HCT116 (cell line): Measurements from ENCODE around the gene RBM28. TPM values are rescaled to one million over a fixed set of nuclear protein-coding genes. Genes with fewer than 3 reads are reported as not detected.

ENCODE experiments used
- ATAC-seq: fragments of 200-7000 bp; cut with Tn5 transposase; 2 replicates; pipeline ENCODE4 v1.9.1; 2020; ENCODE audit warnings: mild to moderate bottlenecking, moderate library complexity
- BruUV-seq: library from RNA; stranded (reverse); fragments of 400-500 nt; replicated peaks from 2 replicates; lab custom pipeline; 2021; lab: Mats Ljungman, UMichigan
- CTCF ChIA-PET: fragments of 300-600 bp; sonication (Branson Sonifier 250); formaldehyde crosslinking; loops from one replicate; lab custom pipeline; 2021; ENCODE audit warnings: antibody characterized with exemption; lab: Charles Lee
- POLR2A ChIA-PET: fragments of 300-600, 350-600 bp; sonication (Branson Sonifier 250); formaldehyde crosslinking; loops from one replicate; lab custom pipeline; 2021; ENCODE audit warnings: antibody characterized with exemption; lab: Charles Lee
- RAD21 ChIA-PET, 2 experiments: fragments of 300-600 bp; sonication (Branson Sonifier 250); formaldehyde crosslinking; loops; one replicate each; lab custom pipeline; 2023; ENCODE audit warnings: low total read pairs in 2 of 2; ENCODE audit not compliant: uncharacterized antibody in 2 of 2, unreplicated experiment in 2 of 2, low non-redundant PET in 1 of 2; lab: Charles Lee
- DNase-seq: peaks from one replicate; pipeline ENCODE4 v3.0.0-alpha.2; 2010; ENCODE audit warnings: low read depth, low spot score
- H2AFZ ChIP-seq: fragments of 200-600 bp; shearing (Covaris generic), sonication (generic); 2 replicates; pipeline ENCODE4 v1.6.1; 2017; ENCODE audit warnings: low read depth, mixed run types, mixed read lengths, antibody characterized with exemption, low read length; ENCODE audit not compliant: poor library complexity, severe bottlenecking
- H3K27ac ChIP-seq: 2 replicates; pipeline ENCODE4 v1.5.1; 2012; ENCODE audit warnings: low read depth, low read length
- H3K27me3 ChIP-seq: fragments of 200-600 bp; sonication (generic); 2 replicates; pipeline ENCODE4 v1.6.1; 2016; ENCODE audit warnings: mixed run types, low read length, mixed read lengths; ENCODE audit not compliant: insufficient read depth
- H3K36me3 ChIP-seq, 2 experiments: fragments of 200-500 bp in 1 of 2; fragments of 200-600 bp in 1 of 2; sonication (Bioruptor generic) in 1 of 2; sonication (generic) in 1 of 2; 2 replicates each; pipeline versions ENCODE4 v1.5.1 to v1.6.1; 2014 to 2016; ENCODE audit warnings: low read length in 2 of 2, inconsistent platforms in 1 of 2, mixed read lengths in 1 of 2, mixed run types in 1 of 2; ENCODE audit not compliant: insufficient read depth in 2 of 2, control insufficient read depth in 1 of 2
- H3K4me1 ChIP-seq, 2 experiments: fragments of 200-600 bp in 1 of 2; sonication (generic) in 1 of 2; 2 replicates each; pipeline versions ENCODE4 v1.5.1 to v1.6.1; 2012 to 2017; ENCODE audit warnings: low read length in 2 of 2, inconsistent platforms in 1 of 2, mild to moderate bottlenecking in 1 of 2, mixed read lengths in 1 of 2, mixed run types in 1 of 2, moderate library complexity in 1 of 2; ENCODE audit not compliant: insufficient read depth in 2 of 2, control insufficient read depth in 1 of 2
- H3K4me2 ChIP-seq: fragments of 200-600 bp; sonication (generic); 2 replicates; pipeline ENCODE4 v1.6.1; 2017; ENCODE audit warnings: mixed run types, low read length, mixed read lengths
- H3K4me3 ChIP-seq, 2 experiments: fragments of 200-600 bp in 1 of 2; sonication (generic) in 1 of 2; replicated peaks in 1 of 2; 2 replicates each; pipeline ENCODE4 v1.5.1; 2011 to 2016; ENCODE audit warnings: low read length in 2 of 2, control low read depth in 1 of 2, low read depth in 1 of 2, mild to moderate bottlenecking in 1 of 2, mixed read lengths in 1 of 2, mixed run types in 1 of 2
- H3K79me2 ChIP-seq: fragments of 200-600 bp; sonication (generic); 2 replicates; pipeline ENCODE4 v1.6.1; 2017; ENCODE audit warnings: mild to moderate bottlenecking, mixed run types, low read length, moderate library complexity, mixed read lengths; ENCODE audit not compliant: insufficient read depth
- H3K9ac ChIP-seq: fragments of 200-600 bp; sonication (generic); 2 replicates; pipeline ENCODE4 v1.6.1; 2016; ENCODE audit warnings: low read length, mixed read lengths
- H3K9me2 ChIP-seq: fragments of 200-600 bp; sonication (generic), shearing (Covaris generic); 2 replicates; pipeline ENCODE4 v1.6.1; 2017; ENCODE audit warnings: mixed run types, mild to moderate bottlenecking, moderate library complexity; ENCODE audit not compliant: insufficient read depth
- H3K9me3 ChIP-seq, 2 experiments: fragments of 200-500 bp in 1 of 2; fragments of 200-600 bp in 1 of 2; sonication (Bioruptor generic) in 1 of 2; sonication (generic) in 1 of 2; 2 replicates each; pipeline ENCODE4 v1.6.1; 2014 to 2017; ENCODE audit warnings: low read length in 2 of 2, mixed read lengths in 2 of 2, inconsistent platforms in 1 of 2, low read depth in 1 of 2, mild to moderate bottlenecking in 1 of 2, mixed run types in 1 of 2, moderate library complexity in 1 of 2; ENCODE audit not compliant: control insufficient read depth in 1 of 2, insufficient read depth in 1 of 2
- H4K20me1 ChIP-seq: fragments of 200-600 bp; sonication (generic), shearing (Covaris generic); 2 replicates; pipeline ENCODE4 v1.6.1; 2017; ENCODE audit warnings: mixed run types, mild to moderate bottlenecking, moderate library complexity; ENCODE audit not compliant: insufficient read depth
- CBX3 ChIP-seq: IDR thresholded peaks from 2 replicates; pipeline ENCODE4 v1.6.1; 2012; ENCODE audit warnings: low read depth
- CEBPB ChIP-seq: IDR thresholded peaks from 2 replicates; pipeline ENCODE4 v1.6.1; 2012; ENCODE audit warnings: low read depth
- EGR1 ChIP-seq: IDR thresholded peaks from 2 replicates; pipeline ENCODE4 v1.6.1; 2012; ENCODE audit warnings: low read depth
- ELF1 ChIP-seq: IDR thresholded peaks from 2 replicates; pipeline ENCODE4 v1.6.1; 2012; ENCODE audit warnings: low read depth, borderline replicate concordance
- EZH2 ChIP-seq: fragments of 200-600 bp; sonication (generic); IDR thresholded peaks from 2 replicates; pipeline ENCODE4 v1.6.1; 2017; ENCODE audit warnings: antibody characterized with exemption, mixed run types
- EZH2phosphoT487 ChIP-seq: fragments of 200-600 bp; IDR thresholded peaks from 2 replicates; pipeline ENCODE4 v1.6.1; 2018; ENCODE audit warnings: antibody characterized with exemption, borderline replicate concordance
- FOSL1 ChIP-seq: IDR thresholded peaks from 2 replicates; pipeline ENCODE4 v1.6.1; 2012; ENCODE audit warnings: low read depth
- JUND ChIP-seq: IDR thresholded peaks from 2 replicates; pipeline ENCODE4 v1.6.1; 2012
- POLR2A ChIP-seq: IDR thresholded peaks from 2 replicates; pipeline ENCODE4 v1.7.0; 2011; ENCODE audit warnings: borderline replicate concordance; ENCODE audit not compliant: insufficient read depth, insufficient read length; ENCODE audit errors: extremely low read depth
- POLR2AphosphoS5 ChIP-seq: IDR thresholded peaks from 2 replicates; pipeline ENCODE4 v1.6.1; 2011; ENCODE audit warnings: mild to moderate bottlenecking, low read depth, low read length, moderate library complexity
- RAD21 ChIP-seq: IDR thresholded peaks from 2 replicates; pipeline ENCODE4 v1.6.1; 2012; ENCODE audit warnings: low read depth, mild to moderate bottlenecking
- SIN3A ChIP-seq: IDR thresholded peaks from 2 replicates; pipeline ENCODE4 v1.6.1; 2012; ENCODE audit warnings: low read depth
- SP1 ChIP-seq: IDR thresholded peaks from 2 replicates; pipeline ENCODE4 v1.6.1; 2012; ENCODE audit warnings: low read depth
- SRF ChIP-seq: IDR thresholded peaks from 2 replicates; pipeline ENCODE4 v1.6.1; 2012; ENCODE audit warnings: low read depth
- TCF7L2 ChIP-seq: IDR thresholded peaks from 2 replicates; pipeline ENCODE4 v1.7.0; 2011; ENCODE audit warnings: borderline replicate concordance, inconsistent platforms; ENCODE audit not compliant: insufficient read depth, insufficient read length; ENCODE audit errors: extremely low read depth
- ZNF274 ChIP-seq: fragments of 200-500 bp; sonication (Bioruptor generic); IDR thresholded peaks from 2 replicates; pipeline ENCODE4 v1.6.1; 2014; ENCODE audit warnings: mild to moderate bottlenecking, low read depth, low read length, inconsistent platforms
- intact Hi-C: fragments of 100-400 bp; cut with micrococcal nuclease; formaldehyde crosslinking; loops from 2 replicates; pipeline ENCODE4 v1.10.0; 2022
- total RNA-seq: library from RNA; stranded (reverse); gene quantifications from one replicate; pipeline ENCODE4 v1.2.1, GENCODE V29; 2021; ENCODE audit not compliant: unreplicated experiment
- TF ChIP-seq, protein P1 (sequence below): IDR thresholded peaks from 2 replicates; pipeline ENCODE4 v1.6.1; 2012
- TF ChIP-seq, protein P2 (sequence below): IDR thresholded peaks from 2 replicates; pipeline ENCODE4 v1.6.1; 2012; ENCODE audit warnings: low read depth
- TF ChIP-seq, protein P3 (sequence below): IDR thresholded peaks from 2 replicates; pipeline ENCODE4 v1.6.1; 2011; ENCODE audit warnings: mild to moderate bottlenecking, low read length, moderate library complexity; ENCODE audit not compliant: insufficient replicate concordance; ENCODE audit errors: extremely low read depth

Gene RBM28
- total RNA-seq, 1 experiment from 2014 or later, result 66.3 TPM

DNA sequence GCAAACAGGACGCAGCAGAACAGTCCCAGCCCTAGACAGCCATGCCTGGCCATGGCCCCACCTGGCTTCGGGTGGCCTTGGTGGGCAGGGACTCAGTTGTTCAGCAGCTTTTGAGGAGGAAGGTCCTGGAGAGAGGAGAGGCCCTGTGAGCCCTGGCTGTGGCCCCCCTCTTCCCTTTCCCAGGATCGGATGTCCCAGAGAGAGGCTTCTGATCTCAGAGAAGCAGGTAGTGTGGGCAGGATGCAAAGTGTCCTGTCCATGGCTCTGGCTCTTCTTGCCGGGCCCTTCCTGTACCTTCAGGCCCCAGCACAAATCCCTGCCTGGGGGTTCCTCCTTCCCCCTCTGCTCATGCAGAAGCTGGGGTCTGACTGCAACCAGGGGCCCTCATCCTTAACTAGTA is 16.2 kb upstream of the RBM28 start:
- no TSS peak for BruUV-seq

More for the DNA sequence above, 16.2 kb upstream of the RBM28 start:
- RAD21 ChIA-PET, result no interaction called here
- H3K4me3 ChIP-seq, result no peak overlapping the region
- peaks cover 6 to 18% of the 10 kb centered on the region in 2 experiments for H3K4me1 ChIP-seq
- intact Hi-C loops, result no loop called here
- POLR2A ChIA-PET, result no interaction called here
- CTCF ChIA-PET, result no interaction called here
- no peak overlapping the region for H3K9ac ChIP-seq
- ATAC-seq (no peak), DNase-seq (no peak)
- H3K9me2 ChIP-seq, result no peaks in the 10 kb centered on the region
- no peaks in the 10 kb centered on the region for H3K36me3 ChIP-seq
- no peaks in the 10 kb centered on the region for H3K9me3 ChIP-seq
- H3K27ac ChIP-seq, result no peak overlapping the region
- no peaks in the 10 kb centered on the region for H4K20me1 ChIP-seq
- no peak overlapping the region for H2AFZ ChIP-seq
- TF ChIP-seq ZNF274 (no peak), CEBPB (no peak), SIN3A (no peak), EZH2phosphoT487 (no peak), POLR2AphosphoS5 (no peak), TCF7L2 (no peak), JUND (no peak), RAD21 (no peak), POLR2A (no peak), ELF1 (no peak), EZH2 (no peak), SP1 (no peak), CBX3 (no peak), FOSL1 (no peak), SRF (no peak), EGR1 (no peak)
- TF ChIP-seq, protein P1, sequence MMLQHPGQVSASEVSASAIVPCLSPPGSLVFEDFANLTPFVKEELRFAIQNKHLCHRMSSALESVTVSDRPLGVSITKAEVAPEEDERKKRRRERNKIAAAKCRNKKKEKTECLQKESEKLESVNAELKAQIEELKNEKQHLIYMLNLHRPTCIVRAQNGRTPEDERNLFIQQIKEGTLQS, result no peak
- TF ChIP-seq, protein P2, sequence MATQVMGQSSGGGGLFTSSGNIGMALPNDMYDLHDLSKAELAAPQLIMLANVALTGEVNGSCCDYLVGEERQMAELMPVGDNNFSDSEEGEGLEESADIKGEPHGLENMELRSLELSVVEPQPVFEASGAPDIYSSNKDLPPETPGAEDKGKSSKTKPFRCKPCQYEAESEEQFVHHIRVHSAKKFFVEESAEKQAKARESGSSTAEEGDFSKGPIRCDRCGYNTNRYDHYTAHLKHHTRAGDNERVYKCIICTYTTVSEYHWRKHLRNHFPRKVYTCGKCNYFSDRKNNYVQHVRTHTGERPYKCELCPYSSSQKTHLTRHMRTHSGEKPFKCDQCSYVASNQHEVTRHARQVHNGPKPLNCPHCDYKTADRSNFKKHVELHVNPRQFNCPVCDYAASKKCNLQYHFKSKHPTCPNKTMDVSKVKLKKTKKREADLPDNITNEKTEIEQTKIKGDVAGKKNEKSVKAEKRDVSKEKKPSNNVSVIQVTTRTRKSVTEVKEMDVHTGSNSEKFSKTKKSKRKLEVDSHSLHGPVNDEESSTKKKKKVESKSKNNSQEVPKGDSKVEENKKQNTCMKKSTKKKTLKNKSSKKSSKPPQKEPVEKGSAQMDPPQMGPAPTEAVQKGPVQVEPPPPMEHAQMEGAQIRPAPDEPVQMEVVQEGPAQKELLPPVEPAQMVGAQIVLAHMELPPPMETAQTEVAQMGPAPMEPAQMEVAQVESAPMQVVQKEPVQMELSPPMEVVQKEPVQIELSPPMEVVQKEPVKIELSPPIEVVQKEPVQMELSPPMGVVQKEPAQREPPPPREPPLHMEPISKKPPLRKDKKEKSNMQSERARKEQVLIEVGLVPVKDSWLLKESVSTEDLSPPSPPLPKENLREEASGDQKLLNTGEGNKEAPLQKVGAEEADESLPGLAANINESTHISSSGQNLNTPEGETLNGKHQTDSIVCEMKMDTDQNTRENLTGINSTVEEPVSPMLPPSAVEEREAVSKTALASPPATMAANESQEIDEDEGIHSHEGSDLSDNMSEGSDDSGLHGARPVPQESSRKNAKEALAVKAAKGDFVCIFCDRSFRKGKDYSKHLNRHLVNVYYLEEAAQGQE, result no peak
- TF ChIP-seq, protein P3, sequence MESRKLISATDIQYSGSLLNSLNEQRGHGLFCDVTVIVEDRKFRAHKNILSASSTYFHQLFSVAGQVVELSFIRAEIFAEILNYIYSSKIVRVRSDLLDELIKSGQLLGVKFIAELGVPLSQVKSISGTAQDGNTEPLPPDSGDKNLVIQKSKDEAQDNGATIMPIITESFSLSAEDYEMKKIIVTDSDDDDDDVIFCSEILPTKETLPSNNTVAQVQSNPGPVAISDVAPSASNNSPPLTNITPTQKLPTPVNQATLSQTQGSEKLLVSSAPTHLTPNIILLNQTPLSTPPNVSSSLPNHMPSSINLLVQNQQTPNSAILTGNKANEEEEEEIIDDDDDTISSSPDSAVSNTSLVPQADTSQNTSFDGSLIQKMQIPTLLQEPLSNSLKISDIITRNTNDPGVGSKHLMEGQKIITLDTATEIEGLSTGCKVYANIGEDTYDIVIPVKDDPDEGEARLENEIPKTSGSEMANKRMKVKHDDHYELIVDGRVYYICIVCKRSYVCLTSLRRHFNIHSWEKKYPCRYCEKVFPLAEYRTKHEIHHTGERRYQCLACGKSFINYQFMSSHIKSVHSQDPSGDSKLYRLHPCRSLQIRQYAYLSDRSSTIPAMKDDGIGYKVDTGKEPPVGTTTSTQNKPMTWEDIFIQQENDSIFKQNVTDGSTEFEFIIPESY, result no peak
- H3K79me2 ChIP-seq, result no peaks in the 10 kb centered on the region
- H3K4me2 ChIP-seq, result no peak overlapping the region
- peaks cover 8% of the 10 kb centered on the region; the same call in 1 of the 2 replicates for H3K27me3 ChIP-seq
